CD14-positive monocyte (primary cell): ENCODE results near the gene SLF2. TPM values are rescaled to one million over a fixed set of nuclear protein-coding genes. Genes with fewer than 3 reads are reported as not detected.
A peak's percentile ranks its signal among the peaks of the same experiment; 100 is the strongest.

Source experiments
- DNase-seq, 3 donors: peaks; one replicate each; pipeline ENCODE4 v3.0.0-alpha.2; 2011 to 2022
- H2AFZ ChIP-seq: 2 replicates; pipeline ENCODE4 v1.6.0; 2012; ENCODE audit warnings: mild to moderate bottlenecking, low read depth, low read length, inconsistent platforms; ENCODE audit not compliant: insufficient read depth, poor library complexity, severe bottlenecking
- H3K27ac ChIP-seq, 2 donors: 1 replicate in 1 of 2; 2 replicates in 1 of 2; pipeline ENCODE4 v1.5.1; 2012 to 2013; ENCODE audit warnings: low read length in 2 of 2, control low read depth in 1 of 2, inconsistent platforms in 1 of 2, low read depth in 1 of 2, mild to moderate bottlenecking in 1 of 2
- H3K27me3 ChIP-seq, 2 donors: one replicate each; pipeline versions ENCODE4 v1.6.0 to v1.6.1; 2011 to 2013; ENCODE audit warnings: low read length in 2 of 2; ENCODE audit not compliant: control insufficient read depth in 2 of 2, insufficient read depth in 2 of 2
- H3K36me3 ChIP-seq, 2 donors: replicated peaks in 1 of 2; 1 replicate in 1 of 2; 2 replicates in 1 of 2; pipeline versions ENCODE4 v1.5.1 to v1.6.1; 2012 to 2013; ENCODE audit warnings: low read length in 2 of 2, control low read depth in 1 of 2, inconsistent platforms in 1 of 2, mild to moderate bottlenecking in 1 of 2; ENCODE audit not compliant: insufficient read depth in 2 of 2, control insufficient read depth in 1 of 2
- H3K4me1 ChIP-seq, 2 donors: 1 replicate in 1 of 2; 2 replicates in 1 of 2; pipeline versions ENCODE4 v1.5.1 to v1.6.1; 2012 to 2013; ENCODE audit warnings: low read length in 2 of 2, control low read depth in 1 of 2, inconsistent platforms in 1 of 2, mild to moderate bottlenecking in 1 of 2, moderate library complexity in 1 of 2; ENCODE audit not compliant: insufficient read depth in 2 of 2, control insufficient read depth in 1 of 2
- H3K4me2 ChIP-seq: replicated peaks from 2 replicates; pipeline ENCODE3; 2012; ENCODE audit warnings: low read length, moderate library complexity, mild to moderate bottlenecking; ENCODE audit not compliant: poor library complexity, severe bottlenecking; ENCODE audit errors: extremely low read depth
- H3K4me3 ChIP-seq, 3 experiments: fragments of 200-600 bp in 1 of 3; sonication (generic) in 1 of 3; replicated peaks in 1 of 3; 1 replicate in 2 of 3; 2 replicates in 1 of 3; pipeline ENCODE4 v1.5.1; 2011 to 2013; ENCODE audit warnings: low read length in 3 of 3, mild to moderate bottlenecking in 3 of 3, control low read depth in 2 of 3, low read depth in 2 of 3, inconsistent platforms in 1 of 3, moderate library complexity in 1 of 3
- H3K79me2 ChIP-seq: 2 replicates; pipeline ENCODE4 v1.6.0; 2012; ENCODE audit warnings: mild to moderate bottlenecking, control low read depth, inconsistent platforms, low read length, moderate library complexity; ENCODE audit not compliant: insufficient read depth
- H3K9ac ChIP-seq: 2 replicates; pipeline ENCODE4 v1.6.0; 2017; ENCODE audit warnings: low read length, mild to moderate bottlenecking; ENCODE audit not compliant: insufficient read depth, poor library complexity, severe bottlenecking
- H3K9me3 ChIP-seq, 2 donors: replicated peaks in 1 of 2; 1 replicate in 1 of 2; 2 replicates in 1 of 2; pipeline versions ENCODE4 v1.5.1 to v1.6.1; 2012 to 2013; ENCODE audit warnings: low read length in 2 of 2, control low read depth in 1 of 2; ENCODE audit not compliant: control insufficient read depth in 1 of 2, insufficient read depth in 1 of 2
- H4K20me1 ChIP-seq: 2 replicates; pipeline ENCODE4 v1.6.0; 2012; ENCODE audit warnings: mild to moderate bottlenecking, low read length, control low read depth, moderate library complexity; ENCODE audit not compliant: insufficient read depth
- H3K27ac Mint-ChIP-seq, 7 donors: one replicate each; pipeline ENCODE4 v1.8.0; 2020; ENCODE audit warnings: mild to moderate bottlenecking in 7 of 7, mixed read lengths in 7 of 7, moderate library complexity in 6 of 7, inconsistent platforms in 2 of 7
- H3K27me3 Mint-ChIP-seq, 3 donors: one replicate each; pipeline ENCODE4 v1.8.0; 2021 to 2022; ENCODE audit warnings: low read depth in 3 of 3, mild to moderate bottlenecking in 3 of 3, mixed read lengths in 3 of 3, moderate library complexity in 3 of 3, inconsistent platforms in 1 of 3
- H3K36me3 Mint-ChIP-seq, 2 donors: one replicate each; pipeline ENCODE4 v1.8.0; 2020; ENCODE audit warnings: mixed read lengths in 2 of 2, inconsistent platforms in 1 of 2, mild to moderate bottlenecking in 1 of 2
- H3K4me1 Mint-ChIP-seq: one replicate; pipeline ENCODE4 v1.8.0; 2020; ENCODE audit warnings: mild to moderate bottlenecking, mixed read lengths
- H3K4me3 Mint-ChIP-seq, 2 donors: one replicate each; pipeline ENCODE4 v1.8.0; 2020; ENCODE audit warnings: mild to moderate bottlenecking in 2 of 2, mixed read lengths in 2 of 2, moderate library complexity in 1 of 2
- H3K9me3 Mint-ChIP-seq, 7 donors: one replicate each; pipeline ENCODE4 v1.8.0; 2020 to 2022; ENCODE audit warnings: mixed read lengths in 7 of 7, mild to moderate bottlenecking in 6 of 7, moderate library complexity in 6 of 7, inconsistent platforms in 2 of 7
- CTCF ChIP-seq: fragments of 200-600 bp; IDR thresholded peaks from one replicate; pipeline ENCODE4 v1.8.0; 2022; ENCODE audit warnings: antibody characterized with exemption, mild to moderate bottlenecking
- WGBS: methylation state at CpG from one replicate; pipeline ENCODE4 v1.1.5; 2013; ENCODE audit warnings: missing lambda C conversion rate; ENCODE audit not compliant: insufficient coverage; 5-methylcytosine and 5-hydroxymethylcytosine counted together
- intact Hi-C, 2 donors: fragments of 100-400 bp; cut with micrococcal nuclease; formaldehyde crosslinking; loops; one replicate each; pipeline versions ENCODE4 v1.15.0 to v1.15.1; 2023
- polyA plus RNA-seq, 3 donors: library from polyadenylated mRNA; depleted of rRNA in 1 of 3; unstranded in 2 of 3; stranded (reverse) in 1 of 3; fragments of 300-500 nt in 2 of 3; fragments of >200 nt in 1 of 3; fragmentation: Illumina TruSeq in 2 of 3; gene quantifications; 1 replicate in 2 of 3; 2 replicates in 1 of 3; pipeline ENCODE4 v1.2.3, GENCODE V29; 2012 to 2021

SLF2 gene
- polyA plus RNA-seq, 3 donors, result 5.8 to 11.3 (median 6.4) TPM

GRCh38 chr10:100864036-100864885 is 48.5 kb upstream of the SLF2 start:
- 91% methylated on average over 15 of the region's 24 CpGs for WGBS
- Histone ChIP-seq H3K9ac (no peak overlapping the region), H3K36me3 (no peaks in the 10 kb centered on the region), H4K20me1 (no peaks in the 10 kb centered on the region), H2AFZ (no peak overlapping the region), H3K27me3 (peaks cover 3 to 35% of the 10 kb centered on the region in 2 donors), H3K4me3 (no peak overlapping the region), H3K4me1 (no peaks in the 10 kb centered on the region), H3K79me2 (no peaks in the 10 kb centered on the region), H3K27ac (no peak overlapping the region), H3K4me2 (no peak overlapping the region), H3K9me3 (no peaks in the 10 kb centered on the region)
- no peak overlapping the region for H3K4me3 Mint-ChIP-seq
- intact Hi-C loops, result no loop called here
- DNase-seq, result no peak
- H3K27me3 Mint-ChIP-seq, result peaks cover 41 to 53% (median 44%) of the 10 kb centered on the region in 3 donors
- peak overlapping the region in 1 of 7 donors; percentile 30 for H3K27ac Mint-ChIP-seq
- no peaks in the 10 kb centered on the region for H3K4me1 Mint-ChIP-seq
- no peaks in the 10 kb centered on the region for H3K36me3 Mint-ChIP-seq
- TF ChIP-seq CTCF, result no peak
- peaks cover 0 to 1% (median 0%) of the 10 kb centered on the region in 7 donors for H3K9me3 Mint-ChIP-seq

GRCh38 chr10:100864978-100865377 is 47.8 kb upstream of the SLF2 start:
- Histone ChIP-seq H4K20me1 (no peaks in the 10 kb centered on the region), H3K4me3 (no peak overlapping the region), H2AFZ (no peak overlapping the region), H3K9ac (no peak overlapping the region), H3K27ac (no peak overlapping the region), H3K4me2 (no peak overlapping the region), H3K27me3 (peaks cover 3 to 29% of the 10 kb centered on the region in 2 donors), H3K4me1 (no peaks in the 10 kb centered on the region), H3K79me2 (no peaks in the 10 kb centered on the region), H3K9me3 (no peaks in the 10 kb centered on the region), H3K36me3 (no peaks in the 10 kb centered on the region)
- WGBS, result 62% methylated on average over 4 of the region's 4 CpGs
- no peaks in the 10 kb centered on the region for H3K36me3 Mint-ChIP-seq
- intact Hi-C loops, result no loop called here
- no peak for DNase-seq
- no peak overlapping the region for H3K27ac Mint-ChIP-seq
- no peak for TF ChIP-seq CTCF
- peak overlapping the region in 1 of 2 donors; percentile 13 for H3K4me3 Mint-ChIP-seq
- H3K27me3 Mint-ChIP-seq, result peaks cover 40 to 52% (median 41%) of the 10 kb centered on the region in 3 donors
- H3K9me3 Mint-ChIP-seq, result peaks cover 0 to 1% (median 0%) of the 10 kb centered on the region in 7 donors
- H3K4me1 Mint-ChIP-seq, result no peaks in the 10 kb centered on the region
